T-helper 2 cell (primary cell): ENCODE results near the gene TXK.

Experiments
- DNase-seq, 5 experiments: peaks; one replicate each; pipeline versions ENCODE4 v3.0.0 to v3.0.0-alpha.2; 2012 to 2022

Gene TXK

DNA sequence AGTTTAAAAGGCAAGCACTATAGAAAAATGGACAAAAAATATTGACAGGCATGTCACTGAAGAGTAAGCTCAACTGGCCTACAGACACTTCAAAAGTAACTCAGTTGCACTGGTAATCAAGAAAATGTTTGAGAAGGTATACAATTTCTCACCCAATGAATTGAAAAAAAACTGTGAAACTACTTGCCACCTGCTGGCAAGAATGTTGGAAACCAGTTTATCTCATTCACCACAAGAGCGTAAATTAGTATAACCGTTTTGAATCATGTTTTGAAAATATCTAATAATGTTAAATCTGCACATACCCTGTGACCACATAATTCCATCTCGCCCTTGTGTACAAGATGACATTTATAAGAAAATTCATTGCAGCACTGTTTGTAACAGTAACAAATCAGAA is 31.7 kb downstream of the TXK start:
- DNase-seq: peak in 1 of 5 experiments; percentile 53

DNA sequence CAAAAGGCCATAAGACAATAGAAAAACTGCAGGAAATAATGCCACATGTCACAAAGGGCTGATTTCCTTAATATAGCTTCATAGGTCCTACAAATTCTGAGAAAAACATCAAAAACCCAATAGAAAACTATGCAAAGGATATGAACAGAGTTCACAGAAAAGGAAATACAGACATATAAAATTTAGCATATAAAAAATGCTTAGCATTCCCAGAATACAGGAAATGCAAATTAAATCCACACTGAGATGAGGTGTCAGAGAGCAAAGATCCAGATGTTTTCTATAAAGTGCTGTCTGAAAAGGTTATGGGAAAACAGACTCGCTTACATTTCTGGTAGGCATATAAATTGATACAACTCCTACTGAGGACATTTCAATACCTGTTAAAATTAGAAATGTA is 33.8 kb downstream of the TXK start:
- no peak for DNase-seq

- DNase-seq: no peak
Observed at GRCh38 chr4:48095441-48095840, 38.6 kb downstream of the TXK start.

- peak in 2 of 5 experiments; percentile 9 to 51 for DNase-seq
Observed at GRCh38 chr4:48093991-48094416, 40.0 kb downstream of the TXK start.

GRCh38 chr4:48090621-48091020 is 43.4 kb downstream of the TXK start:
- DNase-seq: no peak

GRCh38 chr4:48085821-48086589 is 48.0 kb downstream of the TXK start:
- DNase-seq: no peak

- DNase-seq: no peak
Observed at GRCh38 chr4:48082956-48083355, 51.1 kb downstream of the TXK start.

- no peak for DNase-seq
Observed at GRCh38 chr4:48081196-48081595, 52.9 kb downstream of the TXK start.

DNA sequence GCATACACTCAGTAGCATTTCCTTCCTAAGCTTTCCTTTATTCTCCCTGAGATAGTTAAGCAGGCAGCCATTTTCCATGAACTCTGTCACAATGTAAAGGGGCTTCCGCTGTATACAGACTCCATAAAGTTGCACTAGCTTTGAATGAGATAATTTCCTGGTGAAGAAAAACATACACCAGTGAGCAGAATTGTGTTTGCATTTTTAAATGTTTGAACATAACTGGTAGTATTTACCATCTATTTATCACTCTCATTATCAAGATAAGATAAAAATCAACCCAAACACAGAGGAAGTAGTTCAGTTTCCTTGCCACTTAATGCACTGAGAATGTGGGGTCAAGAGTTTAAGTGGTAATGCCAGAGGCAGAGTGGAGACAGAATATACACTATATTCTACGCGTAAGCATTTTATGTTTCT is 54.1 kb downstream of the TXK start:
- DNase-seq: peak in 1 of 5 experiments; percentile 17

GRCh38 chr4:48078862-48079655 is 55.0 kb downstream of the TXK start:
- no peak for DNase-seq

DNA sequence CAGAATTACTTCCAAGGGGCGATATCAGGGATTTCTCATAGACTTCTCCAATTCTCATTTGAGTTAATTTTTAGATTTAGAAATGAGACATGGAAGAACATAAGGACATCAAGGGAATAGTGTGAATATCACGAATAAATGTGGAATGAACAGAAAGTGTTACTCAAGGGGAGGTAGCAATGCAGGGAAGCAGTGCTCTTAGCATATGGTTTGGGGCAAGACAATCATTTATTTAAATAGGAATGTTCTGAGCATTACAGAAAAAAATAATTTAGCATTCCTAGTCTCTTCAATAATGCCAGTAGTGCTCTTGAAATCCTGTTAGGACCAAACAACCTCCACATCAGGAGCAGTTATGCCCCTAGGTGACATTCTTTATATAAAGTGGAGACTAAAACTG is 55.6 kb downstream of the TXK start:
- DNase-seq: no peak

DNA sequence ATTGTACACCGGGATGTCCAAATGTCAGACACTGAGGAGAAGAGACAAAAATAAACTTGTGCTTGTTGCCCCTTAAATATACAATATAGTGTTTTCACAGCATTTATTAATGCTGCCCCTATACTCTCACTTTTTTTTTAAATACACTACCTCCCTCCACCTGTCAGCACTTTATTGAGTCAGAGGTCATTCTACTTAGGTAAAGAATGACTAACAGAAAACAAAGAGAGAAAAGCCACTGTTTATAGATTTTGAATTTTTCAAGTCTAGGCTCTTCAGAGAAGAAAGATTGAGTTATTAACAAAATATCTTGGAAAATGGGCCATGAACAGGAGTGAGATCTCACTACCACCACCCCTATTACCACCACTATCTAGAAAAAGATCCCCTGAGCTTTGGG is 59.4 kb downstream of the TXK start:
- no peak for DNase-seq

- DNase-seq: no peak
Observed at GRCh38 chr4:48073567-48074103, 60.4 kb downstream of the TXK start.

DNA sequence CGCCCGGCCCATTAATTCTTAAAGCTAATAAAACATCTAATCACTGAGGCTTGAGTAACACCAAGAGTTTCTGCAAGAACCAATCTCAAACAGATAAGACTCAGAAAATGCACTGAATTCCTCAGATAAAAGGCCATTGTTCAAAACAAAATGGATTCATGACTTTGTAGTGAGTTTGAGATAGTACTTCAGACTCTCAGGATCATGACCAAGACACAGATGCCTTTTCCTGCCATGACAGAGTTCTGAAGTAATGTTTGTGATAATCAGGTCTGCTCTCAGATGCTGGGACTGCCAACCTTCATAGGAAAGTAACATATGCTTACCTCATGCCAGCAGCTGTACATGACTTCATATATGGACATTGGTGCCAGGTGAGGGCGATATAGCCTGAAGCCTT is 62.9 kb downstream of the TXK start:
- DNase-seq: no peak

DNA sequence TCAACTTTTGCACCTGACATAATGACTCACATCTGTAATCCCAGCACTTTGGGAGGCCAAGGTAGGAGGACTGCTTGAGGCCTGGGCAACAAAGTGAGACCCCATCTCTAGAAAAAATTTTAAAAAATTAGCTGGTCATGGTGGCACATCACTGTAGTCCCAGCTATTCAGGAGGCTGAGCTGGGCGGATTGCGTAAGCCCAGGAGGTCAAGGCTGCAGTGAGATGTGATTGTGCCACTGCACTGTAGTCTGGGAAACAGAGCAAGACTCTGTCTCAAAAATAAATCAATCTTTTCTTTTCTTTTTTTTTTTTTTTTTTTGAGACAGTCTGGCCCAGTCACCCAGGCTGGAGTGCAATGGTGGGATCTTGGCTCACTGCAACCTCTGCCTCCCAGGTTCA is 65.0 kb downstream of the TXK start:
- DNase-seq: no peak

DNA sequence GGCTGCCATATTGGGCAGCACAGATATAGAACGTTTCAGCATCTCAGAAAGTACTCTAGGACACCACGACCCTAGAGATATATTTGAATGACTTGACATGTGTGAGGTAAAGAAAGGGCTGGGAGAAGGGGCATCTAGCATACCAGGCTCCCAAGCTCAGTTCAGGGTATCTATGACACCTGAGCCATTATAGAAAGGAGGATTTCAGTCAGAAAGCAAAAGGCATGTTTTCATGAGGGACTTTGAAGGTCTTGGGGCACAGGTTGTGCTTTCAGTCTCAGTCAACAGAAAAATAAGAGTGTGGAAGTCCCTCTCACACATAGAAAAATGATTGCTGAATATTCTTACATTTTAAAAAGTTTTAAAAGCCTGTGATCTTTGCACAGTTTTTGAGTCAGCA is 65.9 kb downstream of the TXK start:
- no peak for DNase-seq

GRCh38 chr4:48067536-48067935 is 66.5 kb downstream of the TXK start:
- DNase-seq: no peak

- DNase-seq: peak in 1 of 5 experiments; percentile 3
Observed at GRCh38 chr4:48065587-48066052, 68.4 kb downstream of the TXK start.

- DNase-seq: peak in 1 of 5 experiments; percentile 7
Observed at GRCh38 chr4:48064349-48064748, 69.7 kb downstream of the TXK start.

- no peak for DNase-seq
Observed at GRCh38 chr4:48058617-48059530, 75.2 kb downstream of the TXK start.

GRCh38 chr4:48051078-48051477 is 83.0 kb downstream of the TXK start:
- no peak for DNase-seq

GRCh38 chr4:48049483-48049882 is 84.6 kb downstream of the TXK start:
- no peak for DNase-seq

DNA sequence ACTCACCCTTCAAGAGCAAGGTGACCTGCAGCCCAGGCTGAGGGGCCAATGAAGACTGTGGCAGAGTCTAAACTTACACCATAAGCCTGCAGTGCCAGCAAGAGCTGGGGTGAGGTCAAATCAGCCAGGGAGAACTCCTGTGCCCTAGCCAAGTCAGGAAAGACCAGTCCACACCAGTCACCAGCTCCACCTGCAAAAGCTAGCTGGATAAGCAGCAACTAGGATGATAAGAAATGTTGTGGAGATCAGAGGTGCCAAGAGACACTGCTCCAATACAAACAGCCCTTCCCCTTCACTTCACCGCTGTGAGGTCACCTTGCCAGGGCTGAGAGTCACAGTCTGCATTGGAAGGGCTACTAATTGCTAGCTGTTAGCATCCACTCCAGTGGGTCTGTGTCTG is 86.2 kb downstream of the TXK start:
- no peak for DNase-seq
